B cell (primary cell): ENCODE data around the gene PRAMEF6. TPM values are rescaled to one million over a fixed set of nuclear protein-coding genes. Genes with fewer than 3 reads are reported as not detected.
"Not testable (repeated sequence)": the region's sequence is repeated elsewhere in the genome, so short reads cannot be mapped to it uniquely, and the experiment has no call there.

Experiments
- ATAC-seq: fragments of 200-7000 bp; cut with Tn5 transposase; one replicate; pipeline ENCODE4 v1.10.0; 2021; ENCODE audit warnings: low read depth, mild to moderate bottlenecking, moderate number of reproducible peaks, moderate library complexity
- CTCF ChIA-PET: fragments of 350-600 bp; sonication (Branson Sonifier 250); formaldehyde crosslinking; loops from one replicate; lab custom pipeline; 2021; ENCODE audit warnings: antibody characterized with exemption, inconsistent platforms; lab: Charles Lee
- POLR2A ChIA-PET: fragments of 350-600 bp; sonication (Branson Sonifier 250); formaldehyde crosslinking; loops from one replicate; lab custom pipeline; 2021; ENCODE audit warnings: antibody characterized with exemption; lab: Charles Lee
- DNase-seq: peaks from one replicate; pipeline ENCODE4 v3.0.0; 2013
- H2AFZ ChIP-seq: 2 replicates; pipeline ENCODE4 v1.6.1; 2012; ENCODE audit warnings: mild to moderate bottlenecking, low read depth, low read length; ENCODE audit not compliant: insufficient read depth, poor library complexity, severe bottlenecking
- H3K27ac ChIP-seq, 2 donors: 1 replicate in 1 of 2; 2 replicates in 1 of 2; pipeline ENCODE4 v1.5.1; 2012 to 2013; ENCODE audit warnings: low read length in 2 of 2, mild to moderate bottlenecking in 2 of 2, moderate library complexity in 1 of 2
- H3K27me3 ChIP-seq, 4 experiments: fragments of 200-600 bp in 1 of 4; sonication (generic) in 1 of 4; replicated peaks in 1 of 4; 1 replicate in 2 of 4; 2 replicates in 2 of 4; pipeline versions ENCODE4 v1.6.1 to v1.7.0; 2013 to 2016; ENCODE audit warnings: low read length in 3 of 4, mild to moderate bottlenecking in 2 of 4, mixed read lengths in 1 of 4, moderate library complexity in 1 of 4; ENCODE audit not compliant: insufficient read depth in 4 of 4, control insufficient read depth in 3 of 4; ENCODE audit errors: control extremely low read depth in 1 of 4
- H3K36me3 ChIP-seq, 2 experiments: replicated peaks in 1 of 2; 1 replicate in 1 of 2; 2 replicates in 1 of 2; pipeline versions ENCODE4 v1.6.1 to v1.7.1; 2013; ENCODE audit warnings: low read length in 1 of 2; ENCODE audit not compliant: insufficient read depth in 2 of 2, control insufficient read depth in 1 of 2; ENCODE audit errors: control extremely low read depth in 1 of 2, extremely low read depth in 1 of 2
- H3K4me1 ChIP-seq, 2 donors: fragments of 200-600 bp in 1 of 2; sonication (generic) in 1 of 2; 1 replicate in 1 of 2; 2 replicates in 1 of 2; pipeline versions ENCODE4 v1.5.1 to v1.6.1; 2013 to 2017; ENCODE audit warnings: low read length in 2 of 2; ENCODE audit not compliant: control insufficient read depth in 2 of 2, insufficient read depth in 2 of 2
- H3K4me2 ChIP-seq: replicated peaks from 2 replicates; pipeline ENCODE3; 2012; ENCODE audit warnings: mild to moderate bottlenecking, low read depth, low read length; ENCODE audit not compliant: poor library complexity, severe bottlenecking
- H3K4me3 ChIP-seq, 5 experiments: fragments of 200-600 bp in 1 of 5; sonication (generic) in 1 of 5; 1 replicate in 3 of 5; 2 replicates in 2 of 5; pipeline versions ENCODE4 v1.5.1 to v1.7.0; 2011 to 2016; ENCODE audit warnings: low read length in 4 of 5, mild to moderate bottlenecking in 4 of 5, low read depth in 2 of 5, control low read depth in 1 of 5, moderate library complexity in 1 of 5; ENCODE audit not compliant: insufficient read depth in 1 of 5; ENCODE audit errors: control extremely low read depth in 1 of 5, extremely low read depth in 1 of 5
- H3K79me2 ChIP-seq: fragments of 200-600 bp; sonication (generic); one replicate; pipeline ENCODE4 v1.6.0; 2016; ENCODE audit warnings: low read length; ENCODE audit not compliant: control insufficient read depth, insufficient read depth
- H3K9ac ChIP-seq: fragments of 200-600 bp; sonication (generic); 2 replicates; pipeline ENCODE4 v1.6.1; 2017; ENCODE audit warnings: mild to moderate bottlenecking, low read length, moderate library complexity
- H3K9me3 ChIP-seq, 3 donors: one replicate each; pipeline versions ENCODE4 v1.6.1 to v1.7.1; 2013; ENCODE audit warnings: low read length in 2 of 3; ENCODE audit not compliant: control insufficient read depth in 2 of 3, insufficient read depth in 1 of 3; ENCODE audit errors: control extremely low read depth in 1 of 3
- H4K20me1 ChIP-seq: 2 replicates; pipeline ENCODE4 v1.6.0; 2012; ENCODE audit warnings: mild to moderate bottlenecking, low read length; ENCODE audit not compliant: insufficient read depth, control insufficient read depth, poor library complexity, severe bottlenecking
- H3K27ac Mint-ChIP-seq: one replicate; pipeline ENCODE4 v1.8.0; 2021; ENCODE audit warnings: mixed read lengths
- H3K27me3 Mint-ChIP-seq: one replicate; pipeline ENCODE4 v1.8.0; 2021; ENCODE audit warnings: mixed read lengths
- H3K4me1 Mint-ChIP-seq: one replicate; pipeline ENCODE4 v1.8.0; 2021; ENCODE audit warnings: mixed read lengths
- H3K4me3 Mint-ChIP-seq: one replicate; pipeline ENCODE4 v1.8.0; 2021; ENCODE audit warnings: mixed read lengths
- H3K9me3 Mint-ChIP-seq: one replicate; pipeline ENCODE4 v1.8.0; 2022; ENCODE audit warnings: mixed read lengths; ENCODE audit not compliant: insufficient read depth
- WGBS: methylation state at CpG from one replicate; pipeline ENCODE4 v1.1.5; 2013; ENCODE audit warnings: missing lambda C conversion rate; ENCODE audit not compliant: insufficient coverage; 5-methylcytosine and 5-hydroxymethylcytosine counted together
- intact Hi-C: fragments of 100-400 bp; cut with micrococcal nuclease; formaldehyde crosslinking; loops from one replicate; pipeline ENCODE4 v1.10.0; 2022
- polyA plus RNA-seq: library from polyadenylated mRNA; depleted of rRNA; stranded (reverse); fragments of >200 nt; gene quantifications from 2 replicates; pipeline ENCODE4 v1.2.3, GENCODE V29; 2012
- total RNA-seq, 2 donors: library from RNA; stranded (reverse); fragments of 120-200 nt in 1 of 2; gene quantifications; 1 replicate in 1 of 2; 2 replicates in 1 of 2; pipeline versions ENCODE4 v1.2.3 to v1.2.4, GENCODE V29; 2013 to 2022

PRAMEF6 gene
- total and polyA plus RNA-seq, 2 donors (not counting 1 experiment from before 2014, with no cell fraction given) = not detected

GRCh38 chr1:12903793-12904572 is 43.4 kb downstream of the PRAMEF6 start:
- POLR2A ChIA-PET, H3K4me3 Mint-ChIP-seq, H3K27me3 ChIP-seq, DNase-seq, H3K9me3 Mint-ChIP-seq, H3K27ac ChIP-seq, CTCF ChIA-PET, H3K79me2 ChIP-seq, H3K4me1 Mint-ChIP-seq, H3K9me3 ChIP-seq, H3K4me1 ChIP-seq, H3K4me3 ChIP-seq, H3K4me2 ChIP-seq, H3K27ac Mint-ChIP-seq, H3K27me3 Mint-ChIP-seq, intact Hi-C loops, H2AFZ ChIP-seq, ATAC-seq, H4K20me1 ChIP-seq, H3K9ac ChIP-seq, H3K36me3 ChIP-seq: not testable (repeated sequence)
- WGBS = no CpG with 5 or more reads among the region's 5 CpGs

- POLR2A ChIA-PET, H3K9me3 ChIP-seq, H3K4me3 Mint-ChIP-seq, H3K36me3 ChIP-seq, DNase-seq, H3K27me3 ChIP-seq, CTCF ChIA-PET, H3K27ac ChIP-seq, H3K9me3 Mint-ChIP-seq, H3K4me3 ChIP-seq, H3K79me2 ChIP-seq, H4K20me1 ChIP-seq, H2AFZ ChIP-seq, H3K9ac ChIP-seq, H3K27ac Mint-ChIP-seq, ATAC-seq, H3K4me2 ChIP-seq, H3K27me3 Mint-ChIP-seq, intact Hi-C loops, H3K4me1 ChIP-seq, H3K4me1 Mint-ChIP-seq: not testable (repeated sequence)
Measured at GRCh38 chr1:12899186-12899585, 48.2 kb downstream of the PRAMEF6 start.

- H4K20me1 ChIP-seq, H3K27me3 Mint-ChIP-seq, POLR2A ChIA-PET, intact Hi-C loops, H3K79me2 ChIP-seq, H3K9ac ChIP-seq, H3K4me1 ChIP-seq, H3K4me2 ChIP-seq, H3K4me3 ChIP-seq, CTCF ChIA-PET, H3K4me1 Mint-ChIP-seq, H3K4me3 Mint-ChIP-seq, H3K27ac Mint-ChIP-seq, DNase-seq, H2AFZ ChIP-seq, ATAC-seq, H3K9me3 Mint-ChIP-seq, H3K27ac ChIP-seq, H3K27me3 ChIP-seq, H3K36me3 ChIP-seq, H3K9me3 ChIP-seq: not testable (repeated sequence)
- WGBS = no CpG with 5 or more reads among the region's 1 CpG
Measured at GRCh38 chr1:12898170-12898569, 49.2 kb downstream of the PRAMEF6 start, which contains the start of gene PRAMEF10. Gene PRAMEF10, minus strand, starts transcription at chr1:12898270. Its CDS starts 2,423 bp downstream, at chr1:12895847.
